Thyroid gland (tissue), 4 donors: Measurements from ENCODE around the gene SH3RF1.

Experiments
- POLR2A ChIP-seq, 2 donors: fragments of 450-650 bp; IDR thresholded peaks; one replicate each; pipeline ENCODE4 v1.6.1; 2017; ENCODE audit warnings: antibody characterized with exemption in 2 of 2, mild to moderate bottlenecking in 2 of 2, moderate library complexity in 1 of 2
- TF ChIP-seq, protein P1 (sequence below), 6 experiments: fragments of 200-600 bp in 3 of 6; fragments of 450-650 bp in 3 of 6; sonication (generic) in 3 of 6; IDR thresholded peaks; one replicate each; pipeline ENCODE4 v1.5.1; 2016 to 2019; ENCODE audit warnings: antibody characterized with exemption in 6 of 6, mild to moderate bottlenecking in 2 of 6, inconsistent platforms in 1 of 6, moderate library complexity in 1 of 6

DNA sequence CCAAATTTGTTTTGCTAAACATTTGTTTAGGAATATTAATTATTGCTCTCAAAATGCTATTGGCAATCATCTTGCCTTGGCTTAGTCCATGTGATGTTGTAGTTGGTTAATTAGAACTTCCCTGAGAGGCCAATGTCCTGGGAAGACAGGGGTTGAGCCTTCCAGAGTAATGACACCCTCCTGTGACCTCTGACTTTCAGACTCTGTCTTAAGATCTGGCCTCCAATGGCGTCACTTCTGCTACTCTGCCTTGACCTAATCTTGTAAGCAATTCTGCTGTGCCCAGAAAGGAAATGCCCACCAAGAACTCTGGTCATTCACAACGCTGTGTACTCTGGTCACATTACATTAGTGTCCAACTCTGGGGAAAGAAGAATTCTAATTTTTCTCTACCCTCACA, 111.9 kb downstream of the SH3RF1 start:
- no peak for TF ChIP-seq POLR2A (IDR thresholded peaks at IDR 0.05)
- TF ChIP-seq, protein P1, sequence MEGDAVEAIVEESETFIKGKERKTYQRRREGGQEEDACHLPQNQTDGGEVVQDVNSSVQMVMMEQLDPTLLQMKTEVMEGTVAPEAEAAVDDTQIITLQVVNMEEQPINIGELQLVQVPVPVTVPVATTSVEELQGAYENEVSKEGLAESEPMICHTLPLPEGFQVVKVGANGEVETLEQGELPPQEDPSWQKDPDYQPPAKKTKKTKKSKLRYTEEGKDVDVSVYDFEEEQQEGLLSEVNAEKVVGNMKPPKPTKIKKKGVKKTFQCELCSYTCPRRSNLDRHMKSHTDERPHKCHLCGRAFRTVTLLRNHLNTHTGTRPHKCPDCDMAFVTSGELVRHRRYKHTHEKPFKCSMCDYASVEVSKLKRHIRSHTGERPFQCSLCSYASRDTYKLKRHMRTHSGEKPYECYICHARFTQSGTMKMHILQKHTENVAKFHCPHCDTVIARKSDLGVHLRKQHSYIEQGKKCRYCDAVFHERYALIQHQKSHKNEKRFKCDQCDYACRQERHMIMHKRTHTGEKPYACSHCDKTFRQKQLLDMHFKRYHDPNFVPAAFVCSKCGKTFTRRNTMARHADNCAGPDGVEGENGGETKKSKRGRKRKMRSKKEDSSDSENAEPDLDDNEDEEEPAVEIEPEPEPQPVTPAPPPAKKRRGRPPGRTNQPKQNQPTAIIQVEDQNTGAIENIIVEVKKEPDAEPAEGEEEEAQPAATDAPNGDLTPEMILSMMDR (IDR thresholded peaks at IDR 0.05): no peak
